HK-2 (cell line): ENCODE data around the gene FLACC1.

Source experiments
- DNase-seq: peaks from one replicate; pipeline ENCODE4 v3.0.0-alpha.2; 2018; ENCODE audit not compliant: unreplicated experiment

The FLACC1 gene

DNA sequence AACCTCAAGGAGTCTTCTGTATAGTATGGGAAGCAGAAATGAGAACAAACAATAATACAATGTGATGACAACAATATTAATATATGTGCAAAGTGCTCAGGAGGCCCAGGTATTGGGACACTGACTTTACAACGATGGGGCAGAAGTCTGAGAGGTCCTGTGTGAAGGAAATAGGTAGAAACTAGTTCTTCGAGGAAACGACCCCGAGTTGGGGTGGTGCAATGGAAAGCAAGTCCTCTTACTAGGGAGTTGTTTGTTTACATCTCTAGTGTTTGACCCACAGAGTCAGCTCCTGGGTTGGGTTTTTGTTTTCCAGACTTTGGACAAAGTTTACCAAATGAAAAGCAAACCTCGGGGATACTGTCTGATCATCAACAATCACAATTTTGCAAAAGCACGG is 80.6 kb downstream of the FLACC1 start:
- no peak for DNase-seq

DNA sequence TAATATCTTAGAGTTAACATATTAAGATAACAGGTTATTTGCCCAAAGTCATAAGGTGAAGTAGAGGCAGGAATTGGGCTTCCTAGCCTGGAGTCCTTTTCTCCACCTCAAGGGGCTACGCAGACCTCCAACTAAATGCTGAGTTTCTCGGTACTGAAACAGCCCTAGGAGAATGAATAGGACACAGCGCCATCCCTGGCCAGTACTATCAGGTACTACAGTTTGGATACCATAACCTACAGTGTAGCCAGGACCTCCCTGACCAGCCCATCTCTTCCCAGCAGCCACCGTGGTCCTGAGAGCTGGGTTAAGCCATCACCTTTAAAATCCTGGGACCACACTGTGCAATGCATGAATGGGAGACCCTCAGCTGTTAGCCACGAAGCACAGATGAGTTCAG is 81.2 kb downstream of the FLACC1 start:
- no peak for DNase-seq

DNA sequence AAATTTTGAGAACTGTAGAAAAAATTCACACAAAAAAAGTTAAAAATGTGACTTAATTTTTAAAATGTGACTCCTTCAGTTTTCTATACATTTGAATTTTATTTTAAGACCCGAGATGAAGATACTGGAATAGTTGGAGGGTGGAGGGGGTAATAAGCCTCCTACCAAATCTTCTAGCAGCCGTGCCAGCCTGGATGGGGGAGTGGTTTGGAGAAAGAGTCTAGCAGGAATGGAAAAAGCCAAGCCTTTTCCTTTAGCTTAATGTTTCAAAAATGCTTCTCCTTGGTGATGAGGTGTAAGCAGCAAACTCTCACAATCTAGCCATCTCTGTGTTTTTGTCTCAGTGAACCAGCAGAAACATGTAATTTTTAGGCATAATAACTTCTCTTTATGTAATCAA is 82.1 kb downstream of the FLACC1 start:
- no peak for DNase-seq

DNA sequence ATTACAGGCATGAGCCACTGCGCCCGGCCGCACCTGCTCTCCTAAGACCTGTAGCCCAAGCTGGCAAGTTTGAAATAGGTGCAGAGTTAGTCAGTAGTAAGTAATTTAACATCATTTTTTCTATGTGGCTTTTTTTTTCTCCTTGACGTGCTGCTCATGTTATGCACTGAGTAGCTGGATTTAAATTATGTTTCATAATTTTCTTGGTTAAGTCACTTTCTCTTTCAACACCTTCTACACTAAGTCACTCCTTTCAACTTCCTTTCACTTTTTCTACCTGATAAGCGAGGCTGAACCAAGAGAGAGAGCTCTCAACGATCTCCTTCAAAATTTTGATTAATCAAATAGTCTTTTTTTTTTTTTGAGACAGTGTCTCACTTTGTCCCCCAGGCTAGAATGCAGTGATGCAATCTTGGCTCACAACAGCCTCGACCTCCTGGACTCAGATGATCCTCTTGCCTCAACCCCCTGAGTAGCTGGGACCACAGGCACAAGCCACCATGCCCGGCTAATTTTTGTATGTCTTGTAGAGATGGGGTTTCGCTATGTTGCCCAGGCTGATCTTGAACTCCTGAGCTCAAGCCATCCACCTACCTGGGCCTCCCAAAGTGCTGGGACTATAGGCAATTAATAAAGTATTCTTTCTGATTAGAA is 83.7 kb downstream of the FLACC1 start:
- DNase-seq: no peak

DNA sequence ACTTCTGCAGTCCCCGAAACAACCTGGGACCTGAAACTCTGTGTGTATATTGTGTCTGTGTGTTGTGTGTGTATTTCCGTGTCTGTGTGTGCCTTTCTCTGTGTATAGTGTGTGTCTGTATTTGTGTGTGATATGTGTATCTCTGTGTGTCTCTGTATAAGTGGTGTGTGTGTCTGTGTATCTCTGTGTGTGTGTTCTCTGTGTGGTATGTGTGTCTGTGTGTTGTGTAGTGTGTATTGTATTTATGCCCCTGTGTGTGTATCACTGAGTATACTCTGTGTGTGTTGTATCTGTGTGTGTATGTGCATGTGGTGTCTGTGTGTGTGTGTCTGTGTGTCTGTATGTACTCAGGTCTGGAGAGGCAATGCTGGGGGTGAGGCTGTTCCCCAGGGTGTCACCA is 85.2 kb downstream of the FLACC1 start:
- DNase-seq: no peak

DNA sequence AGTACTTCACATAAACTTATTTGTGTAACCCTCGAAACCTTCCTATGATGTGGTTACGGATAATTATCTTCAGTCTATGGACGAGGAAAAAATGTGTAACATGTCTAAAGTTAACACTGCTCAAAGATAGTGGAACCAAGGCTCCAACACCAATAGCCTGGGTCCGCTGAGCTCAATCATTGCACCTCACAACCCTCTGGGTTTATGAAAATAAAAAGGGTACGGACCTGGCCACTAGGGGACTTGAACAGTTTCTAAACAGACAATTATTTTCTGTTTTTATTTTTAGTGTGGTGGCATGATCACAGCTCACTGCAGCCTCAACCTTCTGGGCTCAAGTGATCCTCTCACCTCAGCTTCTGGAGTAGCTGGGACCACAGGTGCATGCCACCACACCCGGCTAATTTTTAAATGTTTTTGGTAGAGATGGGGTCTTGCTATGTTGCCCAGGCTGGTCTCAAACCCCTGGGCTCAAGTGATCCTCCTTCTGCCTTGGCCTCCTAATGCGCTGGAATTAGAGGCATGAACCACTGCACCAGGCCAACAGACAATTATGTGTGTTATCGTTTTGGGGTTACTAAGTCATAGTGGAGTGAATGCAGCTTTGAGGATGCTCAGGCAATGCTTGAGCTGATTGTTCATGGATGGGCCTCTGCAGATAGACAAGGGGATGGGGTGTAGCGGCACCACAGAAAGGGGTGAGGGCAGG is 86.7 kb downstream of the FLACC1 start:
- DNase-seq: no peak

DNA sequence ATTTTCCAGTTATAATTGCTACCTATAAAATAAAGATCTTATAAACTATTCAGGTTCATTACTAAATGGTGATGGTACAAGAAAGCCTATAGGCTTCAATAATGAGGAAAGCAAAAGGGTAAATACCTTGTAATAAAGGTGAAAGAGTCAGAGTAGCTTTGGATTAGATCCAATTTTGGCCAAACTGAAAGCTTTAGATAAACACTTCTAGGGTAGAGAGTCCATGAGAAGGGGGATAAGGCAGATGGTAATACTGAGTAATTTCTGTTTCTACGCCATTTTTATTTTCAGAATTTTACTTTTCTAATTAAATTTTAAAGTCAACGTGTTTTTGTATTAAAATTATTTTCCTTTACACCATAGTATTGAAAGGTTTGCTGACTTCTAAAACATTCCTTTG is 87.4 kb downstream of the FLACC1 start:
- no peak for DNase-seq

DNA sequence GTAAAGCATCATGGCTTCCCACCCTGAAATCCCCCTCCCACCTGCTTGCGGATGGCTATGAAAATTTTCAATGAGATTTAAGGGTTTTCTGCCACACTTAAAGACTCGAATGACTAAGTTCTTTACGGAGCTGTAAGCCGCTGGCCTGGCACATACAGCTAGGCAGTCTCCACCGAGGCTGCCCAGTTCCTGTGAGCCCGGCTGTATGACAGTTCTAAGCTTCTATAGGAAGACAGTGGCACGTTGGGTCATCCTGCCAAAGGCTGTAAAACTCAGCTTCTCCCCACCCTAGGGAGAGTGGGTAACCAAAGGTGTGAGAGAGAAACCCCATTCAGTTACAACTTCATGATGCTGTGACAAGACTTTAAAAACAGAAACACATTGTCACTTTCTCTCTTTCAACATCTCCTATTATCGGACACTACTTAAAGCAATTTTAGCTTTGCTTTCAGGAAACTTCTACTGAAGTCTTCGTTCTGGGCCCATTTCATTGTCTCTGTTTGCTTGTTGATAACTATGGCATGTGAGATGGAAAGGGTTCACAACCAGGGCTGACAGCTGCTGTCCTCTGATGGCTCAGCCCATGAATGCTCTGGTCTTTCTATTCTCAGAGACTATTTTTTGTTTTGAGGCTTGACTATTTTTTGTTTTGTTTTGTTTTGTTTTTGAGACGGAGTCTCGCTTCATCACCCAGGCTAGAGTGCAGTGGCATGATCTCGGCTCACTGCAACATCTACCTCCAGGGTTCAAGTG is 89.7 kb downstream of the FLACC1 start:
- no peak for DNase-seq

DNA sequence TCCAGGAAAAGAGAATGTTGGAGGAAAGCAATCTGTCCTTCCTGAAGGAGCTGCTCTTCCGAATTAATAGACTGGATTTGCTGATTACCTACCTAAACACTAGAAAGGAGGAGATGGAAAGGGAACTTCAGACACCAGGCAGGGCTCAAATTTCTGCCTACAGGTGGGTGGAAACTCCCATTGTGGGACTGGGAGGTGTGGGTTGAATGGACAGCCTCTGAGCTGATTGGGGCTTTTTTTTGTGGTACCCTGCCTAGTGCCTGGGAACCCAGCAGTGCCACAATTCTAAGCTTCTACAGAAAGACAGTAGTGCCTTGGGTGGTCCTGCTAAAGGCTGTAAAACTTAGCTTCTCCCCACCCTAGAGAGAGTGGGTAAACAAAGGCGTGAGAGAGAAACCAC is 90.5 kb downstream of the FLACC1 start:
- no peak for DNase-seq

DNA sequence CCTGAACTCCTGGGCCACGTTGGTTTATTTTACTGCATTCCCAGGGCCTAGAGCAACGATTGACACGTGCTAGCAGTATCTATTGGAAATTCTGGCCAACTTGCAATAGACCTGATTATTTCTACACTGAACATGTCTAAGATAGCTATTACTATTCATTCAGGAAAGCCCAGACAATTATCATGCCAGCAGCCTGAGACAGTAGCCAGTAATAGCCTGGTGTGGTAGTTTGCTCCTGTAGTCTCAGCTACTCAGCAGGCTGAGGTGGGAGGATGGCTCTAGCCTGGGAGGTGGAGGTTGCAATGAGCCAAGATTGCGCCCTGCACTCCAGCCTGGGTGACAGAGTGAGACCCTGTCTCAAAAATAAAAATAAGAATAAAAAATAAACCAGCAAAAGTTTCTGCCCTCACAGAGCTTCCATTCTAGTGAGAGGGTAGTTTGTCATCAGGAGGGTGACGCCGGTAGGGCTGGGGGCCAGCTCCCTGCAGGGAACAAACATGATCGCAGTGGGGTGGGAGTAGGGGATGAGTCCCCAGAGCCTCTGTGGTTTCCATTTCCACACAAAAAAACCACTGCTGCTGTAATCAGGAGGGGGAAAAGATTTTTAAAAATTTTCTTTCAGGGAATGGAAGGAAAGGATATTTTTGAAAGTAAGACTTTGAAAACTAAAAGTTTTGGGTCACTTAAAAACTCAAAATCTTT is 92.5 kb downstream of the FLACC1 start:
- no peak for DNase-seq

DNA sequence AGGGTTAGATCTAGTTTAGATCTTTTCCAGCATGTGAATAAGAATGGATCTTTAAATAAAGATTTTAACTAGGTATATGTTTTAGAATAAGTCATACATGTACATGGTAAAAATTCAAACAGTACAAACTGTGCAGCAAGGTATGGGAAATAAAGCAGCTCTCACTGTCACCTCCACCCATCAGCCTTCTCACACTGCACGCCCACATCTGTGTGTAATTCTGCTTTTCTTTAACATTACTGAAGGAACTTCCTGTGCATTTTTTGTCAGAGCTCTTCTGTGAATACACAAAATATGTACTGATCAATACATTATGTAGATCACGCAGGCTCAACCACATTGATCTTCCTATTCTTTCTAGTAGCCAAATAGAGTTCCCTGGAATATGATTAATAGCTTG is 93.4 kb downstream of the FLACC1 start:
- no peak for DNase-seq

DNA sequence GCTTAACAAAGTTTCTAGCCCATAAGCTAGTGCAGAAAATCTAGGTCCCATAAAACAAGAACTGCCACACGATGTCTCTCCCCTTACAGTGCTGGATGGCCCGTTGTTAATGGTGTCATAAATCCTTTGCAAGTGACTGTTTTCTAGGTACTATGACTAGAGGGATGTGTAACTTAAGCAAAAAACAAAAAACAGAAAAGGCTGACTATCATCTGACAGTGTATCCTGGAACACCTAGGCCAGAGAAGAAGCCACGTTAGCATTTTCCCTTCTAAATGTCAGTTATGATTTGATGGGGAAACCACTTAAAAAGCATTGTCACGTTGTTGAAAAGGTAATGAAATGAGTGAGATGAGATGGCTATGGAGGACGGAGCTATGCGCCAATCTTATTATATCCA is 94.4 kb downstream of the FLACC1 start:
- DNase-seq: no peak

DNA sequence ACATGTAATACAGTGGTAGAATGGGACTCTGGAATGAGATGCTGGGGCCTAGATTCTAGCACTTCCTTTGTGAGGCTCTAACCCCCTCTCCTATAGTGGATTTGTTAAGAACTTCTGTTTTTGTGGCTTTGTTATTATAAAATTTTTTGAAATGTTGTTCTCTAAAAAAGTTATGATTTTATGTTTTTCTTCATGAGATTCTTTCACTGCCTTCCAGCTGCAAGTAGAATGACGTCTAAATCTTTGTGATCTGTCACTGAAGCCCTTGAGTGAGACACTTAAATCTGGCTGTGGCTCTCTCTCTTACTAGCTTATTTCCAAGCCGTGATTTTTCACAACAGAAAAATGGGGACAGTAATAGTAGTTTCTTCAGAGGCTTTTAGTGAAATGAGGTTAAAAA is 95.2 kb downstream of the FLACC1 start:
- no peak for DNase-seq

DNA sequence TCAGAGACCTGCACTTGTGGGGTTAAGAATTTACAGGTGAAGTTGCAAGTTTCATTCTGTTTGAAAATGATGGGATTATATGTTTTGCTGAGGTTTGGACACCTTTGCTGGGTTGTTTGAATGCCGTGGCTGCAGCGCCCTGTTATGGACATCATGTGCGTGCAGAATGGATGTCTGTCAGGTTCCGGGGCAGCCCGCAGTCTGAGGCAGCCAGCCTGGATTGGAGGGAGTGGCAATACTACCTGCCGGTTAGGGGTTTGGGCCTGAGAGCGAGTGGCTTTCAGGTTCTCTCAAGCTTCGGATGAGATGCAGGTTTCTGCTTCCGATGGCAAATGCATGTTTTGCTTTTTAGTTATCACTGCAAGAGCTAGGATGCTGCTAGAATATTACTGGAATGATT is 95.7 kb downstream of the FLACC1 start:
- DNase-seq: no peak

DNA sequence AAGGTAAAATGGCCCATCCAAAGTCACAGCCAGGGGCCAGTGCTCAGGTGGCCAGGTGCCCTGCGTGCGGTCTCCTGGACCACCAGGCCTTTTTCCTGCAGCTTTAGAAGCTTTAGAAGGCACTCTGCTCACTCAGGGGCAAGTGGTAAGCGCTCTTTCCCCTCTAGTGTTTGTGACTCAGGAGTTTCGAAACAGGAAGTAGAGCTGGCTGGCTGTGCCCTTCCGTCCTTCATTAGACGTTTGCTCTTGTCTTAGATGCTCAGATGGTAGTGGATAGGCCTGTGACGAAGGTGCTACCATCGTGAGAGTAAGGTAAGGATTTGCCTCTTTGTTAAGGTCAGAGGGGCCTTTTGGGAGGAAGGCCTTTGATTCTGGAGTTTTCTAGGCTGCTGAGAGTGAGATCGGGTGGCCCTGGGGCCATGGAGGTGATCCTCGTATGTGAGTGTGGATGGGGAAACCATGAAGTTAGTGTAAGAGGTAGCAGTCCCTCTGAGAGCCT is 96.8 kb downstream of the FLACC1 start, which contains the start of gene CASP8:
CASP8 (plus strand) TSS at position 235 of the 499 bp plus-strand sequence. CDS start 5,951 bp downstream, outside the sequence.
- DNase-seq: peak; percentile 26

DNA sequence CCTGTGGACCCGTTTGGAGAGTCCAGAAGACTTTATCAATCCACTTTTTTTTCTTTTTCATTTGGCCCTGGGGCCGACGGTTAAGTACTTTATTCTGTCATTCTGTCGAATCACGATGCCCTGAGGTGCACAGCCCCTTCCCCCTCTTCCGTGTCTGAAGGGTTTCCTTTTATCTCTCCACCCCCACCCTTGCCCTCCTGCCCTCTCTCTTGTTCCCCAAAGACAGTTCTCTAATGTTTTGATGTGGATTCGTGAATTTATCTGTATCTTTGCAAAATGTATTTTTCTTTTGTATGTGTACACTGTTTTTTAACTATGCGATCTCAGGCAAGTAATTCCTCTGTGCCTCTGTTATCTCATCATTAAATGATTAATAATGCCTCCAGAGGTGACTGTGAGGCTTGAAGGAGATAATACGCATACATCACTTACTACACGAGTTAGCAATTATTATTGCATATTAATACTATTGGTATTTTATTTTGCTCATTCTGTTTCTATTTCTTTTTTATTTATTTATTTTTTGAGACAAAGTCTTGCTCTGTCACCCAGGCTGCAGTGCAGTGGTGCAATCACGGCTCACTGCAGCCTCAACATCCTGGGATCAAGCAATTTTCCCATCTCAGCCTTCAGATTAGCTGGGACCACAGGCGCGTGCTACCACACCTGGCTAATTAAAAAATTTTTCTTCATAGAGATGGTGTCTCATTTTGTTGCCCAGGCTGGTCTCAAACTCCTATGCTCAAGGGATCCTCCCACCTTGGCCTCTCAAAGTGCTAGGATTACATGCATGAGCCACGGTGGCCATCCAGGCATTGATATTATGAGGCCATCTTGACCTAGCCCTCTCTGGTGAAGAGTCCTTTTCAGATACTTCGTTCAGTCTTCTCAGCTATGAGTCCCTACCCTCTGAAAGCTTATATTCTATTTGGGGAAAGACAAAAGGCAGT is 98.2 kb downstream of the FLACC1 start:
- DNase-seq: no peak

DNA sequence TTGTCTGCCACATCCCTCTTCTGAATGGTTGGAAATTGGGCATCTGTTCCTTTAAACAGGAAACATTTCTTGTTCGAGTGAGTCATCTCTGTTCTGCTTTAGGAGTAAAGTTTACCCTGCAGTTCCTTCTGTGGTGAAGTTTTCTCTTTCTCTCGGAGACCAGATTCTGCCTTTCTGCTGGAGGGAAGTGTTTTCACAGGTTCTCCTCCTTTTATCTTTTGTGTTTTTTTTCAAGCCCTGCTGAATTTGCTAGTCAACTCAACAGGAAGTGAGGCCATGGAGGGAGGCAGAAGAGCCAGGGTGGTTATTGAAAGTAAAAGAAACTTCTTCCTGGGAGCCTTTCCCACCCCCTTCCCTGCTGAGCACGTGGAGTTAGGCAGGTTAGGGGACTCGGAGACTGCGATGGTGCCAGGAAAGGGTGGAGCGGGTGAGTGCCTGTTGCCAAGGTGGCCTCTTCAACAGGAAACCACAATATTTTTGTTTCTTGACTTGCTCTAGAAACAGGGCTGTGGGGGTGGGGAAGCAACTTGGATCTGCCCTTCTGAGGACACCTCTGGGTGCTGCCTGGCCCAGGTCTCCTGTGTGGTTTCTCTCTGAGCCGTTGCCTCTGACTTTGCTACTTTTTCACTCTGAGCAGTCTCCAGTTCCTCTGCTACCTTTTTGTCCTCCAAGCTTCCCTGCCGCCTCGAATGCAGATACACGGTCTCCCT is 99.0 kb downstream of the FLACC1 start:
- DNase-seq: peak; percentile 82

DNA sequence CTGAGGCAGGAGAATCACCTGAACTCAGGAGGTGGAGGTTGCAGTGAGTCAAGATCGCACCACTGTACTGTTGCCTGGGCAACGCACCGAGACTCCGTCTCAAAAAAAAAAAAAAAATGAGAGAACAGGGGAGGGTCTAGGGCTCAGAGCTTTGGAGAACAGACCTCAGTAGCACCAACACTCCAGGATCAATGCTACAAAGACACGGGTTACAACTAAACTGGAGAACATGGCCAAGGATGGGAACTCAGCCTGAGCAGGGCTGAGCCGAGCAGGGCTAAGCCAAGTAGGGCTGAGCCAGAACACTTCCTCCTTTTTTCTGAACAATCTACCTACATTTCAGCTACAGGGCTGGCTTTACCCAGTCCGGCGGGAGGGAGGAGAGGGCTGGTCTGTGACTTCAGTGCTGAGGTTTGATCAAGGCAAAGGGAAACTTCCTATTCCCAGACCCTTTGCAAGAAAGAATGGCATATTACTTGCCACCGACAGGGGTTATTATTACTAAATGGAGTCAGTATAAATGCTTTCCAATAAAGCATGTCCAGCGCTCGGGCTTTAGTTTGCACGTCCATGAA is 99.7 kb downstream of the FLACC1 start:
- peak; percentile 56 for DNase-seq

DNA sequence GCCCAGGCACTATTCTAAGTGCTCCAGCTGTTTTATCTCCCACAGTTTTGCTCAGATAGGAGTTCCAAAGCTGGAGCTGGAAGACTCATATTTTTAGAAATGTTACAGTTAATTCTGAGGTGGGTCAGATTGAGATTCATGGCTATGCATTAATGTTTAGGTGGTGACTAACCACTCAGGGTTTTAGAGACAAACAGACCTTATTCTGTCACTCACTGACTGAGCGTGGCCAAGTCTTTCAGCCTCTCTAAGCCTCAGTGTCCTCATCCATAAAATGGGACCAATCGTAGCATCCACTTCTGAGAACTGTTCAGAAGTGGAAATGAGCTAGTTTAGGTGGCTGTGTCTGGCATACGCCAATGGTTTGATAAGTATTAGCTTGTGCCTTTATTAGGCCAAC is 101.1 kb downstream of the FLACC1 start:
- no peak for DNase-seq
